Measurements from ENCODE around the gene KCND2. TPM values are rescaled to one million over a fixed set of nuclear protein-coding genes. Genes with fewer than 3 reads are reported as not detected.

The KCND2 gene
- total RNA-seq, 2 experiments from 2014 or later = not detected

- no peaks in the 10 kb centered on the region for H3K9me3 ChIP-seq (ENCODE audit: low read length)
- no peak for DNase-seq (ENCODE audit: low spot score)
- no peak for TF ChIP-seq CTCF (conservative IDR thresholded peaks at IDR 0.05; ENCODE audit: low read length)
- TF ChIP-seq EZH2phosphoT487 (IDR thresholded peaks at IDR 0.05; ENCODE audit: borderline replicate concordance, low read depth, low read length) = no peak
- H4K20me1 ChIP-seq (ENCODE audit: insufficient read depth, low read length) = no peaks in the 10 kb centered on the region
- H3K79me2 ChIP-seq (ENCODE audit: insufficient read depth, low read depth, low read length) = no peaks in the 10 kb centered on the region
- H3K36me3 ChIP-seq (ENCODE audit: insufficient read depth, low read length) = no peaks in the 10 kb centered on the region
- BruUV-seq (replicated peaks) = no TSS peak
- no peak overlapping the region for H3K4me3 ChIP-seq (ENCODE audit: low read depth, low read length, poor library complexity, severe bottlenecking)
- POLR2A ChIA-PET = no interaction called here
- no peaks in the 10 kb centered on the region for H3K9me2 ChIP-seq (ENCODE audit: insufficient read depth, low read length)
- no peak overlapping the region for H2AFZ ChIP-seq (ENCODE audit: low read length)
- CTCF ChIA-PET (ENCODE audit: unreplicated experiment) = no interaction called here
- no peak overlapping the region for H3K27ac ChIP-seq (ENCODE audit: low read depth, low read length, poor library complexity, severe bottlenecking)
- no peaks in the 10 kb centered on the region for H3K4me1 ChIP-seq (ENCODE audit: insufficient read depth, low read length, poor library complexity, severe bottlenecking)
- H3K4me2 ChIP-seq (ENCODE audit: low read length) = no peak overlapping the region
- intact Hi-C loops (cut with micrococcal nuclease; ENCODE audit: unreplicated experiment) = no loop called here
These were observed 13.6 kb upstream of the KCND2 start for GRCh38 chr7:120259386-120259785.

GRCh38 chr7:120260111-120260510 lies 12.9 kb upstream of the KCND2 start:
- Histone ChIP-seq H3K27ac (ENCODE audit: low read depth, low read length, poor library complexity, severe bottlenecking) (no peak overlapping the region), H3K9me2 (ENCODE audit: insufficient read depth, low read length) (no peaks in the 10 kb centered on the region), H3K4me2 (ENCODE audit: low read length) (no peak overlapping the region), H3K4me3 (ENCODE audit: low read depth, low read length, poor library complexity, severe bottlenecking) (no peak overlapping the region), H2AFZ (ENCODE audit: low read length) (no peak overlapping the region), H3K9me3 (ENCODE audit: low read length) (no peaks in the 10 kb centered on the region), H3K36me3 (ENCODE audit: insufficient read depth, low read length) (no peaks in the 10 kb centered on the region), H3K79me2 (ENCODE audit: insufficient read depth, low read depth, low read length) (no peaks in the 10 kb centered on the region), H4K20me1 (ENCODE audit: insufficient read depth, low read length) (no peaks in the 10 kb centered on the region), H3K4me1 (ENCODE audit: insufficient read depth, low read length, poor library complexity, severe bottlenecking) (no peaks in the 10 kb centered on the region)
- ChIA-PET CTCF (ENCODE audit: unreplicated experiment) (no interaction called here), POLR2A (no interaction called here)
- TF ChIP-seq EZH2phosphoT487 (IDR thresholded peaks at IDR 0.05; ENCODE audit: borderline replicate concordance, low read depth, low read length) = no peak
- no TSS peak for BruUV-seq (replicated peaks)
- DNase-seq (ENCODE audit: low spot score) = no peak
- intact Hi-C loops (cut with micrococcal nuclease; ENCODE audit: unreplicated experiment) = no loop called here

- Histone ChIP-seq H3K79me2 (ENCODE audit: insufficient read depth, low read depth, low read length) (no peaks in the 10 kb centered on the region), H2AFZ (ENCODE audit: low read length) (no peak overlapping the region), H3K4me3 (ENCODE audit: low read depth, low read length, poor library complexity, severe bottlenecking) (no peak overlapping the region), H3K9me3 (ENCODE audit: low read length) (no peaks in the 10 kb centered on the region), H3K9me2 (ENCODE audit: insufficient read depth, low read length) (no peaks in the 10 kb centered on the region), H3K36me3 (ENCODE audit: insufficient read depth, low read length) (no peaks in the 10 kb centered on the region), H3K4me2 (ENCODE audit: low read length) (no peak overlapping the region), H3K4me1 (ENCODE audit: insufficient read depth, low read length, poor library complexity, severe bottlenecking) (no peaks in the 10 kb centered on the region), H3K27ac (ENCODE audit: low read depth, low read length, poor library complexity, severe bottlenecking) (no peak overlapping the region), H4K20me1 (ENCODE audit: insufficient read depth, low read length) (no peaks in the 10 kb centered on the region)
- TF ChIP-seq CTCF (conservative IDR thresholded peaks at IDR 0.05; ENCODE audit: low read length) (peak; percentile 74), EZH2phosphoT487 (IDR thresholded peaks at IDR 0.05; ENCODE audit: borderline replicate concordance, low read depth, low read length) (no peak)
- peak; percentile 23 for DNase-seq (ENCODE audit: low spot score)
- intact Hi-C loops (cut with micrococcal nuclease; ENCODE audit: unreplicated experiment) = no loop called here
- ChIA-PET POLR2A (no interaction called here), CTCF (ENCODE audit: unreplicated experiment) (no interaction called here)
- no TSS peak for BruUV-seq (replicated peaks)
These were observed 714 bp upstream of the KCND2 start for GRCh38 chr7:120272261-120272660.
